ENCODE data around the gene HTR2B.
"Not testable (repeated sequence)": the region's sequence is repeated elsewhere in the genome, so short reads cannot be mapped to it uniquely, and the experiment has no call there.

Gene HTR2B

DNA sequence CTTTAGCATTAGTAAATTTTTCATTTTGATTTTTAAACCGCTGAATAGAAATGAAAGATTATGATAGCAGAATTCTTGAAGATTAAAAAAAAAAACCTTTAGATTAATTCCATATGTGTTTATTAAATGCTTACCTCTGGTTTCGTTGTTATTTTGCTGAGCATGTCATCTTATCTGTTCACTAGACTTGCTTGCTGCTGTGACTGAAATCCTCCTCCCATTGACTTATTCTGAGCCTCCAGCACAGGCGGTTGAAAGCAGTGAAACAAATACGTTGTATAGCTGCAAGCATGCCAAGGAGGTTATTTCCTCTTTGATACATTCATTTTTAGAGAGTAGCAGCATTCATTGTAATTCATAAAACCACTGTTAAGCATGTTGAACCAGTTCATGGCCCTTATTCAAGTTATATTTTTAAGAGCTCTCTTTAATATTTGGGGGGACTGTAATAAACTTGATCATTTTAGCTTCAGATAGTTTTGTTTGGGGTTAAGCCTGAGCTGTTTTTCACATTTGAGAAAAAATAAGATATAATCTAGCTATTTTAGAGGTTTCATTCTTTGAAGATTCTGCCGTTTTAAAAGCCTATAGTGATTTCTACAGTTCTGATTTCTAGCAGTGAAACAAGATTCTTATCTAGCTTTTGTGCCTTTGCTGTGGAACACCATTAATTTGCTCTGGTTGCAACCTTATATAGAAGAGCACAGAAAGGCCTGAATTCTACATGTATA lies at the start of gene HTR2B:
HTR2B (minus strand) TSS at position 205 of the 731 bp plus-strand sequence. CDS start 1,278 bp downstream, outside the sequence.
- peak in 1 of 2 donors; percentile 7 for DNase-seq (ENCODE audit: low read depth in 2 of 2)

DNA sequence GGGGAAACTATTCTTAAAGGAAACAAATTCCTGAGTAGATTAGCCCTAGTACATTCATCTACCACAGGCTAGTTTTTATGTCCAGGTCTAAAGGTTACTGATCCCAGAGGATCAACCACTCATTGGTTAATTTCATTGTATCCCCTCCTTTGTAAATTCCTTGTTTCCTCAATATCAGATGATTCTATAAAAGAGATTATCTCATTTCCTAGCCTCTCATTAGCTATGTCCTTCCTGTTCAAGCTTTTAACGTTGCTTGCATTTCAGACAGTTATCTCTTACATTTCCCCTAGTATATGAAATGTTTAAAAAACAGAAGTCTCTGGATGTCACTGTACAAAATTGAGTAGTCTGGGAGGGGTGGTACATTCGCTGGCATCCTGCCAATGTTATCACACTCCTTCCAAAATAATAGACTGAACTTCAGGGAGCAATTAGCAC lies 49.4 kb upstream of the HTR2B start:
- no peak for DNase-seq (ENCODE audit: low read depth in 2 of 2)

DNA sequence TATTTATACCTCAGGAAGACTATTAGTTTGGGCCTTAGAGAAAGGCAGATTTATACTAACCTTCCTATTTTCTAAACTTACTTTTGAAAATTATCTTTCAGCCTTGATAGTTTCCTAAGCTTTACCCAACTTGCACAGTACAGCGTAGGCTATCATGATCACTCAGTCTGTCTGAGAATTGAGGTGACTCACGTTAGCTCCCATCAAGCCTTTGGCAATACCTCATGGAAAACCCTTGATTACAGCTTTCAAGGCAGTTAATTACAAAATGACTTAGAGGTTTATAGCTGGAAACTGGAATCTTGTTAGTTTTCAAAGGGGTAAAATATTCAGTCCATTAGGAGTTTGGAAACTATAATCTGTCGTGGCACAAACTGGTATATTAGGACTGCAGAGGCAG lies 47.2 kb upstream of the HTR2B start:
- no peak for DNase-seq (ENCODE audit: low read depth in 2 of 2)

DNA sequence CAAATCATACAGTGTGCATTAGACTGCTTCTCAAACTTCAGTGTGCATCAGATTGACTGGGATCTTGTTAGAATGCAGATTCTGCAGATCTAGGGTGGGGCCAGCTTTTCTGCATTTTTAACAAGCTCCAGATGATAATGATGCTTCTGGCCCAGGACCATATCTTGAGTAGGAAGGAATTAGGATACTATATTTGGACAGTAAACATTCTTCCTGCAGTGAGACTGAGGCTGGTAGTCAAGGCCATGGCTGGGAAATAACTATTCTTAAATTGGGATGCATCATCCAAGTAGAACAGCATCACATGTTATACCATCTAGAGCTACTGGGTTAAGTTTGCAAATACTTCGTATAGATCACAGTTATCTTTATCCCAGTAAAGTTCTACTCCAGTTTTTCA lies 45.2 kb upstream of the HTR2B start:
- no peak for DNase-seq (ENCODE audit: low read depth in 2 of 2)

DNA sequence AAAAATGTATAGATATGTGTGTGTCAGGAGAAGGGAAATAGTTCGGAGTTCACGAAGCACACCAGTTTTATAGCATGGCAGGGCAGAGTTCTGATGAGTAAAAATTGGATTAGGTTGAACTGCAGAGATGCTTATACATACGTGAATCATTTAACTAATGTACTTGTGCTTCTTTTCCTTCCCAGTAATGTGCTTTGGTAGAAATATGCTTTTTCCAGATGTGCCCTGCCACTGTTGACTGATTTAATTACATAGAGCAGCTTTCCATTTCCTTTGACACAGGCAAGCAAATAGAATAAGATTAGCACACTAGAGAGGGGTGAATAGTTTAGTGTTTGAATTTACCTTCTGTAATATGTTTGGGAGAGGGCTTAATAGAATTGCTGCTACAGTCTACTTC lies 44.6 kb upstream of the HTR2B start:
- DNase-seq (ENCODE audit: low read depth in 2 of 2), result no peak

DNA sequence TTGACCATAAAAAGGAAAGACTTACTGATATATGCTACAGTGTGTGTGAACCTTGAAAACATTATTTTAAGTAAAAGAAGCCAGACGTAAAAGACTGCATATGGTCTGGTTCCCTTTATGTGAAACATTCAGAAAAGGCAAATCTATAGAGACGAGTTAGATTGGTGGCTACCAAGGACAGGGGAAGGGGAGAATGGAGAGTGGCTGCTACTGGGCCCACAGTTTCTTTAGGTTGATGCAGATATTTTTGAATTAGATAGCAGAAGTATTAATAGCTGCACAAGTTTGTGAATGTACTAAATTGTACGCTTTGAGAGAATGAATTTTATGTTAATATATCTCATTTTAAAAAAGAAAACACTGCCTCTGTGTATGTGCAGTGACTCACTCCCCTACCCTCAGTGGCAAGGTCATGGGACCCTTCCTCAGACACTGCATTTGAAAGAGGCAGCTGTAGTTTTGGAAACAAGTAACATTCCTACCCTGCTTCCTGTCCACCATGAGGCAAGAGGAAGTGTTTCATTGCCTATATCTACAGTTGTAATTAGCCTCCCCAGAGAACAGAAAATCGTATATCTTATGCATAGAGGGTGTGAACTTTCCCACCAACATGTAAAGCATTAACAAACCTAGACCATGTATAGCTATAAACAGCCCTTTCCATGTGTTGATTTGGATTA lies 43.8 kb upstream of the HTR2B start:
- DNase-seq (ENCODE audit: low read depth in 2 of 2), result no peak

DNA sequence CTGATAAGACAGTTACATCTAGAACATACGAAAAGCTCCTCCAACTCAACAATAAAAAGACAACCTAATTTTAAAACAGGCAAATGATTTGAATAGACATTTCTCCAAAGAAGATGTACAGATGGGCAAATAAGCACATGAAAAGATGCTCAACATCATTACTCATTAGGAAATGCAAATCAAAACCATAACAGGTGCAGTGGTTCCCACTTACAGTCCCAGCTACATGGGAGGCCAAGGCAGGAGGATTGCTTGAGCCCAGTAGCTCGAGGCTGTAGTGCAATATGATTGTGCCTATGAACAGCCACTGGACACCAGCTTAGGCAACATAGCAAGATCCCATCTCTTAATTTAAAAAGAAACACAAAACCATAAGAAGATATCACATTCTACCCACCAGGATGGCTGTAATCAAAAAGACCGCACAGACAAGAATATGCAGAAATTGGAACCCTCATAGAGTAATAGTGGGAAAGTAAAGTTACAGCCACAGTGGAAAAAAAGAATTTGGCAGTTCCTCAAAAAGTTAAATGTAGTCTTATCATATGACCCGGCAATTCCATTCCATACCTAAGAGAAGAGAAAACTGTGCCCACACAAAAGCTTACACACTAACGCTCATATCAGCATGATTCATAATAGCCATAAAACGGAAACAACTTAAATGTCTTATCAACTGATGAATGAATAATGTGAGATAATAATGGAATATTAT lies 43.1 kb upstream of the HTR2B start:
- no peak for DNase-seq (ENCODE audit: low read depth in 2 of 2)

DNA sequence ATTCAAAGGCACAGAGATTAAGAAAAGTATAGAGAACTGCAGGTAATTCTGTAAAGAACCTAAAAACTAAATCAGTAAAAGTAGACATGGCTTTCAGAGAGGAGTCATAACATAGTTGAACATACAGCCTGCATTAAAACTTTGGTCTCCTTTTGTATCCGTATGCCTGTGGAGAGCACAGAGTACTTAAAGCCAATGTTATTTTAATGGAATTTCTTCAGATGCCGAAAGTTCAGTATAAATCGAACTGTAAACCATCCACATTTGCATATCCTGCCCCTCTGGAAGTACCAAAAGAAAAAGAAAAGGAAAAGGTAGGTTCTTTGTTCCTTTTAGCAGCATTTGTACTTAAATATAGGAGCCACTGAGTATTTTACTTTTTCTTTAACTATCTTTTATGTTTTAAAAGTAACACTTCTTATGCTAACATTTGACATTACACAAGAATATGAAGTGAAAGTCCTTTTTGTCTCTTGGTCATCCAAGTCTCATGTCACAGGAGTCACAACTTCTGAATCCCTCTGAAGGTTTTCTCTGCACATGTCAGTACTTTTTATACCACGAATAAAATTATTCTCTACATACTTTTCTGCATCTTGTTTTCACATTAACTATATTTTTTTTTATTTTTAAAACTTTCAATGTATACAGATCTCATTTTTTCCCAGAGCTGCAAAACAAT lies 38.7 kb upstream of the HTR2B start:
- DNase-seq (ENCODE audit: low read depth in 2 of 2), result no peak

DNA sequence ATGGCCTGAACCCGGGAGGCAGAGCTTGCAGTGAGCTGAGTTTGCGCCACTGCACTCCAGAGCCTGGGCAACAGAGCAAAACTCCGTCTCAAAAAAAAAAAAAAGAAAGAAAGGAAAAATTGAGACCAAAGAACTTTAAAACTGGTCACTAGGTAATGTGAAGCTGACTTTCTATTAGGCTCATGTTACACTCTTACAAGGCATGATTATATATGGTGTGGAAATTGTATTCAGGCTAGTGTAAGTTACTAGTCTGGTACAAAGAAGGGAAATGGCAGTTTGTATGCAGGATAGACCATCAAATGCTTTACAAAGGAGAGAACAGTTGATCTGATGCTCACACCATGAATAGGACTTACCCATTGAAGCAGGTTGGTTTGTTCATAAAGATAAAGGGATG lies 38.2 kb upstream of the HTR2B start:
- no peak for DNase-seq (ENCODE audit: low read depth in 2 of 2)

DNA sequence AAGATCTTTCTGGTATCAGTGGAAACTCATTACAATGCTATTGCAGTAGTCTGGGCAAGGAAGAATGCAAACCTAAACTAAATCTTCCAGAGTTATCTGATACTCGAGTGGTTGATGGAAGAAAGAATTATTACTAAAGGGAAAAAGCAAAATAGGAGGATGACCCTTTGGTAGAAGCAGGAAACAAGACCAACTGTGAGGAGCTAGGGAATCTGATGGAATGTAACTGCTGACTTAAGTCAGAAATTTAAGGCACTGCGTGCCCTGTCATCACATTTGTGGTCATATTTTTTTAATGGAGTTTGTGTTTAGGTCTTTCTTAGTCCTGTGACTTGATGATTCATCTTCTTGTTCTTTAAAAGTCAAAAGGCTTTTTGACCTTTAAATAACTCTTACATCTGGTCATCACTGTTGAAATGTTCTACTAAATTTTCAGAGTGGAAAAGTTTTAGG lies 37.1 kb upstream of the HTR2B start:
- DNase-seq (ENCODE audit: low read depth in 2 of 2), result no peak

DNA sequence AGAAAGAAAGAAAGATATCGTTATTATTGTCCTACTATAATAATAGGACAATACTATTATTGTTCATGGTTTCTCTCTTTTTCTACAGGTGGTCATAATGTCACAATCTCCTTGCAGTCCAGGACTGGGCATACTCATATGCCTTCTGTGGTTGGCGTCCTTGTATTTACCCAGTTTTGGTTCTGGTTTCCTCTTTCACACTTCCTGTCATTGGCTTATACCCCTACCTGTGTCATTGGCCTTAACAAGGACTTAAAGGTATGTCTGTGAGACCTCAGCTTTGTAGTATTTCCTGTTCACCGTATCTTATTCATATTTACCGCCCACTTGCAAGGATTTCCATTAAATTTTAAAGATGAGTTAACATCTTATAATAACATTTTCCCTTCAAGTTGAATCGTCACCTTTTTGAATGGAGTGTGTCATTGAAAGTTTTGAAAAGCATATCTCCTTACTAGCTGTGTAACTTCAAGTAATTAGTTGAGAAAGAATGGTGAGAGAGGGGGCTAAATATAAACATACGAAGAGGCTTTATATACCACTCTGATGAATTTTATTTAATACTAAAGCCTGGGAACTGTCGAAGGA lies 36.5 kb upstream of the HTR2B start:
- DNase-seq (ENCODE audit: low read depth in 2 of 2), result no peak

DNA sequence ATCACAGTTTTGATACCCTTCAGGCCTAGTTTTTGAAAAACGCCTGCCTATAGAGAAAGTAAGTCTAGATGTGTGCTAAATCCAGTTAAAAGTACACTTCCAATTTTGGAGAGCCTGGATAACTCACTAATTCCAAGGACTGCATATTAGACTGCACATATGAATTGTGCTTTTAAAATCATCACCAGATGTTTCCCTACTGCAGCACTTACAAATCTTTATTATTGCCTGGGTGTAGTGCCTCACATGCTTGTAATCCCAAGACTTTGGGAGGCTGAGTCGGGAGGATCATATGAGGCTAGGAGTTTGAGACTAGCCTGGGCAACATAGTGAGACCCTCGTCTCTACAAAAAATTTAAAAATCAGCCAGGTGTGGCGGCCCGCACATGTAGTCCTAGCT lies 35.9 kb upstream of the HTR2B start:
- no peak for DNase-seq (ENCODE audit: low read depth in 2 of 2)

DNA sequence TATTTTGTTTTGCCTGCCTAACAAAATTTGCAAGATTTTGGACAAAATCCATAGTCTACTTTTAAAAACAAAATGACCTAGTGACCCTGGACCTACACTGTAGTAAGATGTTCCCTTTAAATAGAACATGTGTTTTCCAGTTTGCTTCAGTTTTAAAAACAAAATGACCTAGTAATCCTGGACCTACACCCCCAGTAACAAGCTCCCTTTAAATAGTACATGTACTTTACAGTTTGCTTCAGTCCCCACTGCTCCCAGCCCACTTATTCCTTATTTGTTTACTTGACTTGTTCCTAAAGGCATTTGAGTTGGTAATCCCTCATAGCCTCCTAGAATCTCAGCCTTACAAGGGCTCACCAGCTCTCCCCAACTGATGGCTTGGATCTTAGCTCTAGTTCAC lies 34.5 kb upstream of the HTR2B start:
- no peak for DNase-seq (ENCODE audit: low read depth in 2 of 2)

DNA sequence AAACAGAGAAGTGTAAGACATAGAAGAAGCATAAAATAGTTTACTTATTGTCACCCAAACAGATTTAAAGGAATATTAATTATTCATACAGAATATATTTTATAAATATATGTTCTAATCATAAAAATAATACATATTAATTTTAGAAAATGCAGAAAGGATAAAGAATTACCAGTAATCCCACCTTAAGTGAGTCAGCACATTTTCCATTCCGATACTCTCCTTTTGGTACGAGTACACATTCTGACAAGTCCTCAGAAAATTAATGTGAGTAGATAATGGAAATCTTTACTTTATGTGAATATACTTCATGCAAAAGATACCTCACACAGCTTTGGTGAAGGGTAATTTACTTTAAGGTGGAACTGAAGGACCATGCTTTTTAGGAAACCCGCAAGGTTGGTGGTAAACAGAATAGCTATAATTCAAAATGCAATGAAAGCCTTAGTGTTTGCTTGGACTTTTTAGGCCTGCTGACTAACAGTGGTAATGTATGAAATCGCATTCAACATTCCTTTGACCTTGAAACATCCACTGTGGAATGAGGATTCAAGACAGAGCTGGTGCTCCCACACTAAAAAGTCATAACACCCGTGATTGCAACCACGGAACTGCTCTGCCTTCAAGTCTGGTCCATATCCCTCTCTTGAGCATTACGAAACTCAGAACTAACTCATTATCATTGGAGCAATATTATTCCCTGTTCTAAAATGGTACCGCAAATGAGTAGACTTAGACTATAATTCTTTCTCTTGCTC lies 28.1 kb upstream of the HTR2B start:
- DNase-seq (ENCODE audit: low read depth in 2 of 2), result no peak

DNA sequence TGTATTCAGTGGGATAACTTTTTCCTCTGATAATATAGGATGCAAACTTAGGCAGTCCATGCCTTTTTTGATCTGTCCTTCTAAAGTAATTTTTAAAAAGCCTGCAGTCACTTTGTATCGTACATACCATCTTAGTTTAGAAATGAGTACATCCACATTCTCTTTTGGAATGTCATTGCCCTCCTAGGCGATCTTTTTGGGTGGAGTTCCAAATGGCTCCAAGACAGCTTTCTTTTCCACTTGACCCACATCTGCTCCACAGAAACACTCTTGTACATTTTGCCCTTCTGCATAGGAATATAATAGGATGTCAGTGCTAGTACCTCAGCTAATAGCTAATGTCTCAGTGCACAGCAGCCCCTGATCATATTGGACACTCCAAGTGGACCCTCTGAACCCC lies 21.8 kb upstream of the HTR2B start:
- no peak for DNase-seq (ENCODE audit: low read depth in 2 of 2)

DNA sequence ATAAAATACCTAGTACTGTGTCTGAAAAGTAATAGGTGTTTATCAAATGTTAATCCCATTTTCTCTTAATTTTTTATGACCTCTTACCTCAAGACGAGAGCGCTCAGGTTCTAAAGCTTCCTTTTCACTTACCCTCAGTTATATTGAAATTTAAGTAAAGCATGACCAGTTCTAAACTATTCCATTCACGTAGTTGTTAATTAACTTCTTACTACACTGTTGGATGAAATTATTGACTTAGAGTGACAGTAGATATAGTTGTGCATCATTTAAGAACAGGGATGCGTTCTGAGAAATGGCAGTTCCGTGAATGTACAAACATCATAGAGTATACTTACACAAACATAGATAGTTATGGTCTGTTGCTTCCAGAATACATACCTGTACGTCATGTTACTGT lies 20.1 kb upstream of the HTR2B start:
- DNase-seq (ENCODE audit: low read depth in 2 of 2), result no peak

DNA sequence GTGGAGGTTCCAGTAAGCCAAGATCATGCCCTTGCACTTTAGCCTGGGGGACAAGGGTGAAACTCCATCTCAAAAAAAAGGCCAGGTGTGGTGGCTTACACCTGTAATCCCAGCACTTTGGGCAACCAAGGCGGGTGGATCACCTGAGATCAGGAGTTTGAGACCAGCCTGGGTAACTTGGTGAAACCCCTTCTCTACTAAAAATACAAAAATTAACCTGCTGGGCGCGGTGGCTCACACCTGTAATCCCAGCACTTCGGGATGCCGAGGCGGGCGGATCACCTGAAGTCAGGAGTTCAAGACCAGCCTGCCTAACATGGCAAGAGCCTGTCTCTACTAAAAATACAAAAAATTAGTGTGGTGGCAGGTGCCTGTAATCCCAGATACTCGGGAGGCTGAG lies 16.0 kb upstream of the HTR2B start:
- not testable (repeated sequence) for DNase-seq (ENCODE audit: low read depth in 2 of 2)

DNA sequence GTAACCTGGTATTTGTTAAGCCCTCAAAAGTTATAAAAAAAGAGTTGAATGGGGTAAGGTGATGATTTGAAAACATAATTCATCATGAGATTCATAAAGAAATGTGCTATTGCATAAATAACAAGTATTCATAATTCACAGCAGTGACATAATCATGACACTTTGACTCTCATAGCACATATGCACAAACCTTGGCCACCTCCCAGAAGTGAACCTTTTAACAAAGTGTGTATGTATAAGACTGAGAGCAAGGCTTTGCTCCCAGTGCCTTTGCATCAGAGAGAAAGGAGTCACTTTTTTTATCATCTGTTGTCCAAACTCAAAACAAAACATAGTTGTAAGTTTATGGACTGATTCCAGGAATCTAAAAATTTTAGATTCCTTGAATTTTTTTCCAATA lies 15.0 kb upstream of the HTR2B start:
- no peak for DNase-seq (ENCODE audit: low read depth in 2 of 2)

DNA sequence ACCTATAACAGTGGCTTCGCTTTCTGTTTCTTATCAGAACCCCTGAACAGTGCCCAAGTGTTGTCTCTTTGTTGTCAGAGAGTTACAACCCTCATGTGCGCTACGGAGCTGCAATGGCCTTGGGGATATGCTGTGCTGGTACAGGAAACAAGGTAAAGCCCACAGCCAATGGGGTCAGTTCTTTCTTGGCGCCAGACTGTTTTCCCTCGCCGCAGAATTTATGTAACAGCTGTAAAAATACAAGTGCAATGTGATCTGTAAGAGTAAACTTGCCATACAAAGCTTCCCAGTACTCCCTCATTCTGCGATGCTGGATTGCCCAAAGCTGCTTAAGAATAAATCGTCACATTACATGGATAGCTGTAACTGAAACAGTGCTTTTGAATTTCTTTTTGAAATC lies 13.9 kb upstream of the HTR2B start:
- DNase-seq (ENCODE audit: low read depth in 2 of 2), result no peak

DNA sequence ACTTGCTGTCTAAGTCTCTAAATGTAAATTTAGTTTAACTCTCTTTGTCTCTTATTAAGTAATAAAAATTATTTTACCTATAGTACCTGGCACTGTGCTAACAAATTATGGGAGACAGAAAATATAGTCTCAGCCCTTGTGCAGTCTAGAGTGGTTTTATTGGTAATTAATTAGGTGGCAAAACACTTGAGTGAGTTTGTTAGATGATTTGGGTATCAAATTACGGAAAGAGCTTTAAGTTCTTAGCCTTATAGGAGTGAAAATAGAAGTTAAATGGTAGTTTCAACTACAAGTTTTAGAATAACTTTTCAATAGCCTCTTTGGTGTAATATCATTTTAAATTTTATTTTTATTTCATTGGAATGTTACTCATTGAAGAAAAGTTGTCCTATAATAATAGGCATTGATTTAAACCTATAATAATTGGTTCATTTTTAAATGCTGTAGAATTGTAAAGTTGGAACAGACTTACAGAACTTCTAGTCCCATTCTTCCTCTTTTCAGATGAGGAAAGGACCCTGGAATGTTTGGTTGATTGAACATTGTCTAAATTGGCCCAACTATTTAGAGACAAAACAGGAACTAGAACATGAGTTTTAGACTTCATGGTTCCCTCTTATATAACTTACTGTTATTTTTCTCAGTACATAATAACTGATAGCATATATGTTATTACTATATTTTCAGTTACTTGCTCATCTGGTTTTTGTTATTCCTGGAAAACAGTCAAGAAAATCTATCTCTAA lies 10.2 kb upstream of the HTR2B start:
- DNase-seq (ENCODE audit: low read depth in 2 of 2), result no peak
